IPS-11a (cell line): Measurements from ENCODE around the gene NAT14.

Experiments
- H3K4me3 ChIP-seq: one replicate; pipeline ENCODE4 v1.5.1; 2013; ENCODE audit warnings: low read depth, low read length, control low read depth

The NAT14 gene

GRCh38 chr19:55498246-55498840 lies 13.4 kb downstream of the NAT14 start:
- no peak overlapping the region for H3K4me3 ChIP-seq

- no peak overlapping the region for H3K4me3 ChIP-seq
Observed at GRCh38 chr19:55500368-55500952, 15.5 kb downstream of the NAT14 start.

- H3K4me3 ChIP-seq, result no peak overlapping the region
Observed at GRCh38 chr19:55502197-55502952, 17.4 kb downstream of the NAT14 start.

GRCh38 chr19:55503157-55503501 lies 18.1 kb downstream of the NAT14 start:
- H3K4me3 ChIP-seq, result no peak overlapping the region

- H3K4me3 ChIP-seq, result no peak overlapping the region
Observed at GRCh38 chr19:55503502-55504251, 18.7 kb downstream of the NAT14 start.

- no peak overlapping the region for H3K4me3 ChIP-seq
Observed at GRCh38 chr19:55504252-55504603, 19.2 kb downstream of the NAT14 start.

- no peak overlapping the region for H3K4me3 ChIP-seq
Observed at GRCh38 chr19:55504981-55505380, 20.0 kb downstream of the NAT14 start.

GRCh38 chr19:55508120-55508519 lies 23.1 kb downstream of the NAT14 start:
- H3K4me3 ChIP-seq, result no peak overlapping the region

GRCh38 chr19:55516878-55517620 lies 32.1 kb downstream of the NAT14 start:
- no peak overlapping the region for H3K4me3 ChIP-seq

GRCh38 chr19:55519451-55520311 lies 34.7 kb downstream of the NAT14 start:
- H3K4me3 ChIP-seq, result no peak overlapping the region

GRCh38 chr19:55520691-55521292 lies 35.8 kb downstream of the NAT14 start:
- no peak overlapping the region for H3K4me3 ChIP-seq

GRCh38 chr19:55525289-55526101 lies 40.5 kb downstream of the NAT14 start:
- no peak overlapping the region for H3K4me3 ChIP-seq

- no peak overlapping the region for H3K4me3 ChIP-seq
Observed at GRCh38 chr19:55526216-55527196, 41.5 kb downstream of the NAT14 start.

GRCh38 chr19:55527197-55528029 lies 42.4 kb downstream of the NAT14 start:
- H3K4me3 ChIP-seq, result no peak overlapping the region

GRCh38 chr19:55528030-55528803 lies 43.2 kb downstream of the NAT14 start:
- H3K4me3 ChIP-seq, result no peak overlapping the region

- H3K4me3 ChIP-seq, result no peak overlapping the region
Observed at GRCh38 chr19:55529636-55530234, 44.7 kb downstream of the NAT14 start.
